Measurements from ENCODE around the gene MXD3. TPM values are rescaled to one million over a fixed set of nuclear protein-coding genes. Genes with fewer than 3 reads are reported as not detected.

The MXD3 gene
- total RNA-seq, 1 donor from 2014 or later, result 20.6 TPM

GRCh38 chr5:177311392-177311722 is 341 bp downstream of the MXD3 start:
- no peak for DNase-seq (ENCODE audit: low spot score, unreplicated experiment)
- Mint-ChIP-seq H3K4me3 (ENCODE audit: low read depth) (peak overlapping the region; percentile 76), H3K27ac (peak overlapping the region; percentile 56)

GRCh38 chr5:177310757-177311391 is 824 bp downstream of the MXD3 start:
- no peak overlapping the region for H3K27ac Mint-ChIP-seq
- peak overlapping the region; percentile 80 for H3K4me3 Mint-ChIP-seq (ENCODE audit: low read depth)
- DNase-seq (ENCODE audit: low spot score, unreplicated experiment), result no peak

More at GRCh38 chr5:177311392-177311722, 341 bp downstream of the MXD3 start:
- Mint-ChIP-seq H3K9me3 (ENCODE audit: low read depth) (no peaks in the 10 kb centered on the region), H3K36me3 (ENCODE audit: insufficient read depth) (peaks cover 3% of the 10 kb centered on the region), H3K4me1 (ENCODE audit: low read depth) (peaks cover 12% of the 10 kb centered on the region), H3K27me3 (no peaks in the 10 kb centered on the region)
- TF ChIP-seq CTCF (IDR thresholded peaks at IDR 0.05; ENCODE audit: unreplicated experiment), result no peak

GRCh38 chr5:177310332-177310731 is 1.4 kb downstream of the MXD3 start:
- no peak for DNase-seq (ENCODE audit: low spot score, unreplicated experiment)
- Mint-ChIP-seq H3K4me3 (ENCODE audit: low read depth) (peak overlapping the region; percentile 80), H3K4me1 (ENCODE audit: low read depth) (peaks cover 12% of the 10 kb centered on the region), H3K27me3 (no peaks in the 10 kb centered on the region), H3K9me3 (ENCODE audit: low read depth) (no peaks in the 10 kb centered on the region), H3K36me3 (ENCODE audit: insufficient read depth) (peaks cover 4% of the 10 kb centered on the region), H3K27ac (no peak overlapping the region)
- TF ChIP-seq CTCF (IDR thresholded peaks at IDR 0.05; ENCODE audit: unreplicated experiment), result no peak

More at GRCh38 chr5:177310757-177311391, 824 bp downstream of the MXD3 start:
- Mint-ChIP-seq H3K36me3 (ENCODE audit: insufficient read depth) (peaks cover 3% of the 10 kb centered on the region), H3K9me3 (ENCODE audit: low read depth) (no peaks in the 10 kb centered on the region), H3K4me1 (ENCODE audit: low read depth) (peaks cover 12% of the 10 kb centered on the region), H3K27me3 (no peaks in the 10 kb centered on the region)
- no peak for TF ChIP-seq CTCF (IDR thresholded peaks at IDR 0.05; ENCODE audit: unreplicated experiment)

- Mint-ChIP-seq H3K27me3 (no peaks in the 10 kb centered on the region), H3K27ac (peak overlapping the region; percentile 84), H3K9me3 (ENCODE audit: low read depth) (no peaks in the 10 kb centered on the region), H3K4me1 (ENCODE audit: low read depth) (peaks cover 15% of the 10 kb centered on the region), H3K4me3 (ENCODE audit: low read depth) (peak overlapping the region; percentile 62), H3K36me3 (ENCODE audit: insufficient read depth) (peaks cover 5% of the 10 kb centered on the region)
- peak; percentile 81 for TF ChIP-seq CTCF (IDR thresholded peaks at IDR 0.05; ENCODE audit: unreplicated experiment)
- peak; percentile 59 for DNase-seq (ENCODE audit: low spot score, unreplicated experiment)
Measured at GRCh38 chr5:177309351-177310191, 2.1 kb downstream of the MXD3 start.

GRCh38 chr5:177308740-177309139 is 3.0 kb downstream of the MXD3 start:
- Mint-ChIP-seq H3K27me3 (no peaks in the 10 kb centered on the region), H3K4me1 (ENCODE audit: low read depth) (peaks cover 21% of the 10 kb centered on the region), H3K27ac (peak overlapping the region; percentile 84), H3K36me3 (ENCODE audit: insufficient read depth) (peaks cover 5% of the 10 kb centered on the region), H3K9me3 (ENCODE audit: low read depth) (no peaks in the 10 kb centered on the region), H3K4me3 (ENCODE audit: low read depth) (no peak overlapping the region)
- TF ChIP-seq CTCF (IDR thresholded peaks at IDR 0.05; ENCODE audit: unreplicated experiment), result no peak
- DNase-seq (ENCODE audit: low spot score, unreplicated experiment), result no peak

Measured in progenitor cell of endocrine pancreas (in vitro differentiated cells).